Measurements from ENCODE around the gene MKS1.

MKS1 gene

DNA sequence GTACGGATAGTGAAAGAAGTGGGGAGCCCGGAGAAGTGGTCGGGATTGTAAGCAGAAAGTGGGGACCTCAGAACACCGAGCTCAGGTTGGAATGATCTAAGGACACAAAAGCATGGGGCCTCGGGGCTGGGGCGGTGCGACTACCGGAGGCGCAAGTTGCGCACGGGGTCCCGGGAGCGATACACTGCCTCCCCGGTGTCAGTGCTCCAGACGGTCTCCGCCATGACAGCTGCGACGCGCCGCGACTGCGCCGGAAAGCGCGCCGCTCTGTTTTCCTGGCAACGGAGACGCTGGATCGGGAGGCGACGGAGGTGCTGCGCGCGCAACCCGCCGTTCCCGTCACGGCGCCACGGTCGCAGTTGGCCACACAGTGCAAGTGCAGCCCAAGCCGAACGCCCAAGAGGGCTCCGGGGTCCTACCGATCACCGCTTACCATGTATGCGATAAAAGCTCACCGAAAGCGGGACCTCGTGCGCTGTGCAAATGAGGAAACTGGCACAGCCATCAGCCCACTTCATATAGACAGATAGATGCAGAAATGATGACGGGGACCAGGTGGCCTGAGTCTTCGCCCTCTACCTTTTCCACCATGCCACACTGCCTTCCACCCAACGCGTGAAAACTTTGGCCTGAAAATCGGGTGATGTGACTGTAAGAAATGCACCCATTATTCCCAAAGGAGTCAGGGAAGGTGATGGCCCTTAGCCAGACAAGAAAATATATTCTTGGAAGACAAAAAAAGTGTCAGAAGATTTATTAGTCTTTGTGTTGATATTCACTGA, at the start of gene MKS1:
Gene MKS1, minus strand, starts transcription at position 249 of the 782 bp plus-strand sequence. Its CDS starts 25 bp downstream, at position 224.
- peak; percentile 98 for DNase-seq

DNA sequence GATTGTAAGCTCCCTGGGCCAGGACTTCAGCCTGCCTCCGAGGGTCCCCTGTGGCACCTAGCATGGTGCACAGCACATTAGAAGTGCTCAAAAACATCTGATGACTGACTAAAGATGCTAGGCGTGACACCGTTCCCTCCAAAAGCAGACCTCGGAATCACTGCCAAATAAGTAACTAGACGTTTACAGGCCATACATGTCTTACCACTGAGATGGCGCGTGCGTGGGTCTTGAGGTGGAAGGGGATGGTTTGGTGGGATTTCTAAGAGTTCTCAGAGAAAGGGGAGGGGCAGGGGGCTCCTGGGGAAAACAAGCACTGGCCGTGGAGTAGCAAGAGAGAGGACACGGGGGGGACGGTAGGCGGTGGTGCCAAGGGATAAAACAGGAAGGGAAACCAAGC, 49.3 kb upstream of the MKS1 start:
- no peak for DNase-seq

- peak; percentile 45 for DNase-seq
Observed at GRCh38 chr17:58267347-58268324, 48.6 kb upstream of the MKS1 start.

- no peak for DNase-seq
Observed at GRCh38 chr17:58265902-58266875, 47.1 kb upstream of the MKS1 start.

- DNase-seq, result no peak
Observed at GRCh38 chr17:58265271-58265670, 46.2 kb upstream of the MKS1 start.

DNA sequence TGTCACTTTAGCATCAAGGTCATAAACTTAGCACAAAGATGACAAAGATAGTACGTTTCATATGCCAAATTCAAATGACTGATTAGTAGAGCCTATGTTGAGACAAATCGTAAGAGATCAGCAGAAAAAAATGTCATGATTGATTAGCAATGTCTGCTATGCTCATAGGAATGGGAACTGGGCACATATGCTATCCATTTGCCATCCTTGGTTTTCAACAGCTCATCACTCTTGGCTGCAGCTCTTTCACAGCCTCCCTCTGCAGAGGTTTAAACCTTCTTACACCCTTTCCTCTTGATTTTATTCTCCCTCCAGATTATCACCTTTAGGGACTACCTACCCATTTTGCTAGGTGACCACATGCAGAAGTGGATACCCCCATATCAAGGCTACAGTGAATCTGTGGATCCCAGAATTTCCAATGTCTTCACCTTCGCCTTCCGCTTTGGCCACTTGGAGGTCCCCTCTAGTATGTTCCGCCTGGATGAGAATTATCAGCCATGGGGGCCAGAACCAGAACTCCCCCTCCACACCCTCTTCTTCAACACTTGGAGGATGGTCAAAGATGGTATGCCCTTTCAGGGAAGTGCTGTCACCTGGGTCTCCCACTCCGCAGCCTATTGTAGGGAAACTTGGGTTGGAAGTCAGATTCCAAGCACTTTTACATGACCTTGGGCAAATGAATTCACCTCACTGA, 45.5 kb upstream of the MKS1 start:
- DNase-seq, result no peak

GRCh38 chr17:58263773-58264172, 44.7 kb upstream of the MKS1 start:
- no peak for DNase-seq

GRCh38 chr17:58262149-58262548, 43.1 kb upstream of the MKS1 start:
- DNase-seq, result no peak

GRCh38 chr17:58254803-58255202, 35.7 kb upstream of the MKS1 start:
- DNase-seq, result peak; percentile 45

DNA sequence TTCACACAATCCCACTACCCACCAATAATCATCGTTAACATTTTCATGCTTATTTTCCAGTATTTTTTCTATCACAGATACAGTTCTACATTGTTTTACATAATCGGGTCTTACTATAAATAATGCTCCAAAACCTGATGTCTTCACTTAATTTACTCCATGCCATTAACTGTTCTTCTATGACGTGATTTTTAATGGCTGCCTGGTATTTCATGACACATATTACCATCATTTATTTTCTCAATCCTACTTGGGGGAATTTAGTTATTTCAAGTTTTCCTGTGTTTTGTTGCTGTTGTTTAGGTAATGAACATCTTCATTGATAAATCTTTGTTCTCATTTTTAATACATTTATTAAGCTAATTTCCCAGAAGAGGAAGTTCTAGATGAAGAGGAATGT, 34.0 kb upstream of the MKS1 start:
- DNase-seq, result no peak

- DNase-seq, result peak; percentile 53
Observed at GRCh38 chr17:58252141-58252540, 33.1 kb upstream of the MKS1 start.

GRCh38 chr17:58250344-58251011, 31.4 kb upstream of the MKS1 start:
- DNase-seq, result peak; percentile 61

GRCh38 chr17:58249270-58250133, 30.4 kb upstream of the MKS1 start:
- peak; percentile 94 for DNase-seq

DNA sequence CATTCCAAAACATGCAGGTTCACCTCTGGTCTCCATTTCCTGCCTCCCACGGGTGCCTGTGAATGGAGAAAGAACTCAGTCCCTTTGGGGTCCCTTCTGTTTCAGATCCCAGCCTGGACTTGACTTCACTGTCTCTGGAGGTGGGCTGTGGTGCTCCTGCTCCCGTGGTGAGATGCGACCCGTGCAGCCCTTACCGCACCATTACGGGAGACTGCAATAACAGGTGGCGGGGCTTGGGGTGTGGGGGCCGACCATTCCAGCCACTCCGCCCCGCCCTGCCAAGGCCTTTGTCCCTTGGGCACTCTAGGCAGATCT, 29.9 kb upstream of the MKS1 start:
- DNase-seq, result no peak

- DNase-seq, result peak; percentile 58
Observed at GRCh38 chr17:58247511-58248363, 28.7 kb upstream of the MKS1 start.

DNA sequence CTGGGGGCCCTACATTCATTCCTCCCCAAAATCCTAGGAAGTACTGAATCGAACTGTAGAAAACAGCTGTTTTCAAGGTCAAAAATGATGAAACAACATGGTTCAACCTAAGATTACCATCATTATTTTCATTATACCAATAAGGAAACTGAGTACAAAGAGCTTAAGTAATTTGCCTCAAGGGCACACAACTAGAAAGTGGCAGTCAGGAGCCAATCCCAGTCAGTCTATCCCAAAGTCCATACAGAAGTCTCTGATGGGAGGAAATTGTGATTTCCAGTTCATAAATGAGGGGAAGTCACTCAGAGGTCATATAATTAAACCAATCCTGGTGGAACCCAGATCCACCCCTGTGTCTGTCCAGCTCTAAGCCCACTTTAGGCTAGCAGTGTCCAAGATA, 27.7 kb upstream of the MKS1 start:
- DNase-seq, result no peak

GRCh38 chr17:58246104-58246740, 27.2 kb upstream of the MKS1 start:
- peak; percentile 44 for DNase-seq

- peak; percentile 47 for DNase-seq
Observed at GRCh38 chr17:58245428-58246103, 26.5 kb upstream of the MKS1 start.
